A549 (cell line): Measurements from ENCODE around the gene IGLL1. TPM values are rescaled to one million over a fixed set of nuclear protein-coding genes. Genes with fewer than 3 reads are reported as not detected.

ENCODE experiments used
- ATAC-seq, 2 experiments: fragments of 200-7000 bp in 1 of 2; fragments of >200 bp in 1 of 2; cut with Nextera tagmentation in 1 of 2; cut with Tn5 transposase in 1 of 2; 3 replicates each; pipeline versions ENCODE4 v1.8.0 to v1.9.1; 2018 to 2020; ENCODE audit warnings: mild to moderate bottlenecking in 1 of 2, moderate library complexity in 1 of 2
- CTCF ChIA-PET: fragments of 300-600 bp; sonication (Branson Sonifier 250); formaldehyde crosslinking; extraction: SDS; loops from one replicate; lab custom pipeline; 2021; ENCODE audit warnings: antibody characterized with exemption, inconsistent platforms; lab: Yijun Ruan, JAX
- POLR2A ChIA-PET: fragments of 350-600 bp; formaldehyde crosslinking; extraction: SDS; loops from one replicate; lab custom pipeline; 2021; ENCODE audit warnings: antibody characterized with exemption, inconsistent platforms; lab: Yijun Ruan, JAX
- DNase-seq, 2 experiments: peaks; one replicate each; pipeline versions ENCODE4 v3.0.0 to v3.0.0-alpha.2; 2011 to 2016; ENCODE audit warnings: low read depth in 1 of 2, low spot score in 1 of 2
- FAIRE-seq: peaks from 2 replicates; lab custom pipeline; 2011; peaks lifted over from hg19 to GRCh38; lab: Jason Lieb, UNC
- H3K27ac ChIP-seq, 2 experiments: fragments of >200 bp; sonication (Bioruptor Twin); formaldehyde crosslinking; 3 replicates each; pipeline ENCODE4 v1.5.1; 2016 to 2017
- H3K4me1 ChIP-seq: fragments of >200 bp; sonication (Bioruptor Twin); formaldehyde crosslinking; 3 replicates; pipeline ENCODE4 v1.6.1; 2016
- H3K4me2 ChIP-seq: fragments of >200 bp; sonication (Bioruptor Twin); formaldehyde crosslinking; 3 replicates; pipeline ENCODE4 v1.6.1; 2016
- H3K4me3 ChIP-seq: fragments of >200 bp; sonication (Bioruptor Twin); formaldehyde crosslinking; 3 replicates; pipeline ENCODE4 v1.5.1; 2016
- H3K9me3 ChIP-seq: fragments of >200 bp; sonication (Bioruptor Twin); formaldehyde crosslinking; 3 replicates; pipeline ENCODE4 v1.6.1; 2016
- BHLHE40 ChIP-seq: IDR thresholded peaks from 2 replicates; pipeline ENCODE4 v1.6.1; 2012; ENCODE audit warnings: low read depth, low read length, inconsistent platforms
- CEBPB ChIP-seq, 2 experiments: fragments of >200 bp in 1 of 2; sonication (Bioruptor Twin) in 1 of 2; formaldehyde crosslinking in 1 of 2; IDR thresholded peaks; 2 replicates each; pipeline ENCODE4 v1.6.1; 2012 to 2016
- CHD2 ChIP-seq: fragments of 150-350 bp; IDR thresholded peaks from 2 replicates; pipeline ENCODE4 v1.6.1; 2014; ENCODE audit warnings: low read length; ENCODE audit not compliant: partially characterized antibody
- CTCF ChIP-seq: fragments of >200 bp; sonication (Bioruptor Twin); formaldehyde crosslinking; IDR thresholded peaks from 3 replicates; pipeline ENCODE4 v1.5.1; 2016
- GATA3 ChIP-seq: IDR thresholded peaks from 2 replicates; pipeline ENCODE4 v1.6.1; 2012; ENCODE audit warnings: borderline replicate concordance
- HMGXB4 ChIP-seq: fragments of 250-450 bp; sonication (Bioruptor Pico); IDR thresholded peaks from 2 replicates; pipeline ENCODE4 v1.5.0; 2021; ENCODE audit warnings: mild to moderate bottlenecking, moderate library complexity, borderline replicate concordance
- HOXB13 ChIP-seq: fragments of 250-450 bp; sonication (Bioruptor Pico); IDR thresholded peaks from 2 replicates; pipeline ENCODE4 v1.5.0; 2020; ENCODE audit warnings: low read depth, mild to moderate bottlenecking, moderate library complexity
- HOXB5 ChIP-seq: fragments of 250-450 bp; sonication (Bioruptor Pico); IDR thresholded peaks from 2 replicates; pipeline ENCODE4 v1.5.0; 2020; ENCODE audit warnings: mild to moderate bottlenecking, moderate library complexity
- JUN ChIP-seq, 2 experiments: fragments of >200 bp; sonication (Bioruptor Twin); formaldehyde crosslinking; IDR thresholded peaks; 2 replicates in 1 of 2; 3 replicates in 1 of 2; pipeline ENCODE4 v1.6.1; 2016 to 2017
- JUNB ChIP-seq: fragments of >200 bp; sonication (Bioruptor Twin); formaldehyde crosslinking; IDR thresholded peaks from 2 replicates; pipeline ENCODE4 v1.6.1; 2016
- MYC ChIP-seq: IDR thresholded peaks from 2 replicates; pipeline ENCODE4 v1.6.1; 2012; ENCODE audit warnings: mild to moderate bottlenecking, inconsistent platforms, low read length, improper control_type of control experiment, borderline replicate concordance
- NR3C1 ChIP-seq: fragments of >200 bp; sonication (Bioruptor Twin); formaldehyde crosslinking; IDR thresholded peaks from 3 replicates; pipeline ENCODE4 v1.6.1; 2017
- POLR2A ChIP-seq: IDR thresholded peaks from 2 replicates; pipeline ENCODE4 v1.6.1; 2012; ENCODE audit warnings: mild to moderate bottlenecking, low read length
- POLR2AphosphoS2 ChIP-seq: conservative IDR thresholded peaks from 2 replicates; pipeline ENCODE4 v1.6.1; 2012; ENCODE audit warnings: low read length, improper control_type of control experiment, inconsistent platforms
- RNF2 ChIP-seq: fragments of 200-600 bp; sonication (generic); IDR thresholded peaks from 2 replicates; pipeline ENCODE4 v1.6.1; 2016; ENCODE audit warnings: low read depth, mild to moderate bottlenecking, antibody characterized with exemption, moderate library complexity, borderline replicate concordance
- TFCP2L1 ChIP-seq: fragments of 250-450 bp; sonication (Bioruptor Pico); IDR thresholded peaks from 2 replicates; pipeline ENCODE4 v1.5.0; 2021; ENCODE audit warnings: mild to moderate bottlenecking
- TP53 ChIP-seq: fragments of 250-450 bp; sonication (Bioruptor Pico); IDR thresholded peaks from 2 replicates; pipeline ENCODE4 v1.5.0; 2021; ENCODE audit warnings: mild to moderate bottlenecking, moderate library complexity
- WGBS: methylation state at CpG from one replicate; pipeline ENCODE4 v1.1.6; 2017; ENCODE audit errors: missing lambda C conversion rate; 5-methylcytosine and 5-hydroxymethylcytosine counted together
- polyA plus RNA-seq, 4 experiments: library from polyadenylated mRNA; depleted of rRNA in 3 of 4; stranded (reverse); fragments of >200 nt; fragmentation: RNase III in 1 of 4; extraction: RNeasy Plus Mini Kit Qiagen cat#74134 plus additional on column Dnase treatment in 1 of 4; gene quantifications; 2 replicates in 3 of 4; 3 replicates in 1 of 4; pipeline ENCODE4 v1.2.3, GENCODE V29; 2011 to 2017
- TF ChIP-seq, protein P1 (sequence below): IDR thresholded peaks from 2 replicates; pipeline ENCODE4 v1.6.1; 2012; ENCODE audit warnings: low read depth, borderline replicate concordance

Gene IGLL1
- polyA plus RNA-seq, 2 of the 4 experiments (the other 2 are of a cell fraction) = not detected

DNA sequence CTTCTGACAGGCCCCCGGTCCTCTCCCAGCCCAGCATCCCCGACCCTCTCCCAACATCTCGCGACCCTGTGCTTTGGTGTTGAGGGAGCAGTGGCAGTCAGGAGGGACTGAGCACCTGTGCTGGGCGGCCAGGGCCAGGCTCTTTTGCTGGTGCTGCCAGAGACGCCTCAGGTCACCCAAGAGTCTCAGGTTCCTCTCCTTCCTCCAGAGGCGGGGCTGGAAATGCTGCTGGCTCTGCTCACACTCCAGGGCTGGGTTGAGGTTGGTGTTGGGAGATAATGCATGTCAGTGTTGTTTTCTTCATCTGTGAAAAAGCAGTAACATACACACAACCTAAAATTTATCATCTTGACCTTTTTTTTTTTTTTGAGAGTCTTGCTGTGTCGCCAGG is 1.2 kb upstream of the IGLL1 start:
- 73% methylated on average over 8 of the region's 8 CpGs for WGBS
- no peak for ATAC-seq
- no peak for FAIRE-seq
- Histone ChIP-seq H3K4me2 (no peak overlapping the region), H3K9me3 (no peaks in the 10 kb centered on the region), H3K4me3 (no peak overlapping the region), H3K4me1 (no peaks in the 10 kb centered on the region), H3K27ac (no peak overlapping the region)
- ChIA-PET CTCF (interaction anchor here (2.7 kb wide), 1 partner anchor 10 kb away, joined by 11 read pairs; no protein-coding TSS in a partner anchor), POLR2A (no interaction called here)
- DNase-seq = no peak
- TF ChIP-seq JUNB = no peak
- TF ChIP-seq GATA3 = no peak
- TF ChIP-seq CHD2 = no peak
- no peak for TF ChIP-seq MYC
- TF ChIP-seq TP53 (CRISPR knock-in tag) = no peak
- no peak for TF ChIP-seq HOXB5
- TF ChIP-seq CTCF = no peak
- TF ChIP-seq NR3C1 = no peak
- TF ChIP-seq, protein P1, sequence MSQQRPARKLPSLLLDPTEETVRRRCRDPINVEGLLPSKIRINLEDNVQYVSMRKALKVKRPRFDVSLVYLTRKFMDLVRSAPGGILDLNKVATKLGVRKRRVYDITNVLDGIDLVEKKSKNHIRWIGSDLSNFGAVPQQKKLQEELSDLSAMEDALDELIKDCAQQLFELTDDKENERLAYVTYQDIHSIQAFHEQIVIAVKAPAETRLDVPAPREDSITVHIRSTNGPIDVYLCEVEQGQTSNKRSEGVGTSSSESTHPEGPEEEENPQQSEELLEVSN = no peak

DNA sequence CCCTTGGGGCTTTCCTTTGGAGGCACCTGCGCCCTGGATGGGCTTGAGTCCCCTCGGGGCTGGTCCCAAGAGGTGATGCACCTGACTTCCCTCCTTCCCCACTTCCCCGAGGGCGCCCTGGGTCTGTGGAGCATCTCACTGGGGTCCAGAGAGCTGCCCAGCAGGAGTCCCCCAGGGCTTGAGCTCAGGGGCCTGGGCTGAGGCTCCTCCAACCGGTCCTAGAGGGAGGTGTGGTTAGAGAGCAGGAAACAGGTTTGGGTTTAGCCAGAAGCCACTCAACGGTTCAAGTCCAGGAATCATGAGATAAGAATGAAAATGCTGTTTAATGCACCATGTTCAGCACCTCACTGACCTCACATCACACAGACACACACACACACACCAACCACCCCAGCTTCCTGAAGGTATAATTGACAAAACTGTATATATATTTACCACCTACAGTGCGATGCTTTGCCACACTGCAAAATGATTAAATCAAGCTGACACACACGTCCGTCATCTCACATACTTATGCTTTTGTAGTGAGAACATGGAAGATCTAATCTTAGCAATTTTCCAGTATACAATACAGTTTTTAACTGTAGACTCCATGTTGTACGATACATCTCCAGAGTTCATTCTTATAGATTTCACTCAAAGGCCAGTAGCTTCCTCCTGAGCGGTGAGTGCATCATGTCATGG is 628 bp upstream of the IGLL1 start:
- ChIA-PET CTCF (interaction anchor here (0.7 to 2.7 kb wide), 3 partner anchors 10 to 889 kb away, joined by 4 to 11 read pairs (median 6); no protein-coding TSS in a partner anchor), POLR2A (no interaction called here)
- no peak for TF ChIP-seq POLR2A
- Histone ChIP-seq H3K4me2 (no peak overlapping the region), H3K9me3 (no peaks in the 10 kb centered on the region), H3K4me3 (no peak overlapping the region), H3K4me1 (no peaks in the 10 kb centered on the region), H3K27ac (no peak overlapping the region)
- DNase-seq = no peak
- FAIRE-seq = no peak
- 86% methylated on average over 6 of the region's 11 CpGs for WGBS
- ATAC-seq = no peak

GRCh38 chr22:23579280-23579679 is 810 bp downstream of the IGLL1 start:
- TF ChIP-seq HOXB13 (CRISPR knock-in tag) (no peak), POLR2AphosphoS2 (no peak), JUN (IDR thresholded peaks at IDR 0.05) (no peak), HMGXB4 (CRISPR knock-in tag) (no peak), RNF2 (no peak), HOXB5 (no peak)
- no peak for ATAC-seq
- Histone ChIP-seq H3K4me2 (no peak overlapping the region), H3K4me1 (no peaks in the 10 kb centered on the region), H3K27ac (no peak overlapping the region), H3K9me3 (no peaks in the 10 kb centered on the region), H3K4me3 (no peak overlapping the region)
- POLR2A ChIA-PET = no interaction called here
- DNase-seq = no peak
- no peak for FAIRE-seq
- CTCF ChIA-PET = interaction anchor here (1.7 kb wide), 1 partner anchor 11 kb away, joined by 6 read pairs; no protein-coding TSS in a partner anchor
- WGBS = 81% methylated on average over 4 of the region's 5 CpGs

GRCh38 chr22:23578306-23578705 is 1.8 kb downstream of the IGLL1 start:
- no peak overlapping the region for H3K4me2 ChIP-seq

More at GRCh38 chr22:23578306-23578705, 1.8 kb downstream of the IGLL1 start:
- ChIA-PET POLR2A (no interaction called here), CTCF (interaction anchor here (0.7 kb wide), 1 partner anchor 64 kb away, joined by 3 read pairs; no protein-coding TSS in a partner anchor)
- no peaks in the 10 kb centered on the region for H3K4me1 ChIP-seq
- WGBS = 46% methylated on average over 3 of the region's 11 CpGs
- H3K9me3 ChIP-seq = no peaks in the 10 kb centered on the region
- H3K27ac ChIP-seq = no peak overlapping the region
- no peak for TF ChIP-seq BHLHE40
- no peak for TF ChIP-seq POLR2AphosphoS2
- no peak for TF ChIP-seq CEBPB (IDR thresholded peaks at IDR 0.05)
- TF ChIP-seq JUN (IDR thresholded peaks at IDR 0.05) = no peak
- no peak for TF ChIP-seq MYC
- TF ChIP-seq TFCP2L1 (CRISPR knock-in tag) = no peak
- no peak overlapping the region for H3K4me3 ChIP-seq
- ATAC-seq (no peak), DNase-seq (no peak), FAIRE-seq (no peak)
